NT2/D1 (cell line): Measurements from ENCODE around the gene CDK19.

Experiments used
- SUZ12 ChIP-seq: IDR thresholded peaks from 2 replicates; pipeline ENCODE4 v1.6.1; 2011; ENCODE audit not compliant: insufficient read length, insufficient read depth; ENCODE audit errors: extremely low read depth
- ZNF274 ChIP-seq: IDR thresholded peaks from 2 replicates; pipeline ENCODE4 v1.6.1; 2011; ENCODE audit warnings: mild to moderate bottlenecking, low read depth, low read length

- TF ChIP-seq ZNF274 (no peak), SUZ12 (no peak)
These were observed 161.9 kb downstream of the CDK19 start for GRCh38 chr6:110653381-110653780.
